Common myeloid progenitor, CD34-positive (primary cell): Measurements from ENCODE around the gene SNORC.
"Not testable (repeated sequence)": the region's sequence is repeated elsewhere in the genome, so short reads cannot be mapped to it uniquely, and the experiment has no call there.

ENCODE experiments used
- CTCF ChIA-PET: fragments of 350-600 bp; sonication (Branson Sonifier 250); formaldehyde crosslinking; loops from one replicate; lab custom pipeline; 2021; ENCODE audit warnings: antibody characterized with exemption; lab: Charles Lee
- POLR2A ChIA-PET: fragments of 350-600 bp; sonication (Branson Sonifier 250); formaldehyde crosslinking; loops from one replicate; lab custom pipeline; 2021; ENCODE audit warnings: antibody characterized with exemption; lab: Charles Lee
- DNase-seq, 3 donors: peaks; one replicate each; pipeline versions ENCODE4 v3.0.0 to v3.0.0-alpha.2; 2013
- H3K27ac ChIP-seq, 2 experiments: 1 replicate in 1 of 2; 2 replicates in 1 of 2; pipeline ENCODE4 v1.7.0; 2013; ENCODE audit warnings: inconsistent platforms in 2 of 2, low read length in 2 of 2, mild to moderate bottlenecking in 2 of 2, low read depth in 1 of 2, moderate library complexity in 1 of 2; ENCODE audit not compliant: severe bottlenecking in 2 of 2, insufficient read depth in 1 of 2, poor library complexity in 1 of 2
- H3K27me3 ChIP-seq, 5 experiments: replicated peaks in 2 of 5; 1 replicate in 3 of 5; 2 replicates in 2 of 5; pipeline versions ENCODE4 v1.6.1 to v1.7.0; 2013; ENCODE audit warnings: low read length in 4 of 5, mild to moderate bottlenecking in 2 of 5, moderate library complexity in 2 of 5, inconsistent platforms in 1 of 5; ENCODE audit not compliant: insufficient read depth in 5 of 5, control insufficient read depth in 4 of 5
- H3K36me3 ChIP-seq, 4 experiments: 1 replicate in 2 of 4; 2 replicates in 2 of 4; pipeline versions ENCODE4 v1.6.1 to v1.7.0; 2013; ENCODE audit warnings: low read length in 3 of 4, control low read depth in 1 of 4, mild to moderate bottlenecking in 1 of 4; ENCODE audit not compliant: control insufficient read depth in 4 of 4, insufficient read depth in 4 of 4
- H3K4me1 ChIP-seq, 4 experiments: 1 replicate in 3 of 4; 2 replicates in 1 of 4; pipeline versions ENCODE4 v1.6.1 to v1.7.1; 2013; ENCODE audit warnings: low read length in 3 of 4, mild to moderate bottlenecking in 3 of 4, control low read depth in 1 of 4, inconsistent platforms in 1 of 4, moderate library complexity in 1 of 4; ENCODE audit not compliant: control insufficient read depth in 4 of 4, insufficient read depth in 4 of 4; ENCODE audit errors: control extremely low read depth in 1 of 4
- H3K4me3 ChIP-seq, 7 experiments: 1 replicate in 4 of 7; 2 replicates in 3 of 7; pipeline versions ENCODE4 v1.5.1 to v1.7.0; 2013; ENCODE audit warnings: mild to moderate bottlenecking in 7 of 7, low read length in 6 of 7, moderate library complexity in 6 of 7, inconsistent platforms in 2 of 7, low read depth in 2 of 7, control low read depth in 1 of 7; ENCODE audit not compliant: insufficient read depth in 4 of 7, control insufficient read depth in 1 of 7; ENCODE audit errors: extremely low read depth in 1 of 7
- H3K9me3 ChIP-seq, 5 experiments: 1 replicate in 4 of 5; 2 replicates in 1 of 5; pipeline versions ENCODE4 v1.6.1 to v1.7.1; 2013; ENCODE audit warnings: low read length in 4 of 5, mild to moderate bottlenecking in 2 of 5, inconsistent platforms in 1 of 5, low read depth in 1 of 5, moderate library complexity in 1 of 5; ENCODE audit not compliant: control insufficient read depth in 4 of 5, insufficient read depth in 2 of 5; ENCODE audit errors: control extremely low read depth in 1 of 5
- WGBS: methylation state at CpG from one replicate; pipeline ENCODE4 v1.1.5; 2013; ENCODE audit not compliant: insufficient coverage; 5-methylcytosine and 5-hydroxymethylcytosine counted together

Gene SNORC

DNA sequence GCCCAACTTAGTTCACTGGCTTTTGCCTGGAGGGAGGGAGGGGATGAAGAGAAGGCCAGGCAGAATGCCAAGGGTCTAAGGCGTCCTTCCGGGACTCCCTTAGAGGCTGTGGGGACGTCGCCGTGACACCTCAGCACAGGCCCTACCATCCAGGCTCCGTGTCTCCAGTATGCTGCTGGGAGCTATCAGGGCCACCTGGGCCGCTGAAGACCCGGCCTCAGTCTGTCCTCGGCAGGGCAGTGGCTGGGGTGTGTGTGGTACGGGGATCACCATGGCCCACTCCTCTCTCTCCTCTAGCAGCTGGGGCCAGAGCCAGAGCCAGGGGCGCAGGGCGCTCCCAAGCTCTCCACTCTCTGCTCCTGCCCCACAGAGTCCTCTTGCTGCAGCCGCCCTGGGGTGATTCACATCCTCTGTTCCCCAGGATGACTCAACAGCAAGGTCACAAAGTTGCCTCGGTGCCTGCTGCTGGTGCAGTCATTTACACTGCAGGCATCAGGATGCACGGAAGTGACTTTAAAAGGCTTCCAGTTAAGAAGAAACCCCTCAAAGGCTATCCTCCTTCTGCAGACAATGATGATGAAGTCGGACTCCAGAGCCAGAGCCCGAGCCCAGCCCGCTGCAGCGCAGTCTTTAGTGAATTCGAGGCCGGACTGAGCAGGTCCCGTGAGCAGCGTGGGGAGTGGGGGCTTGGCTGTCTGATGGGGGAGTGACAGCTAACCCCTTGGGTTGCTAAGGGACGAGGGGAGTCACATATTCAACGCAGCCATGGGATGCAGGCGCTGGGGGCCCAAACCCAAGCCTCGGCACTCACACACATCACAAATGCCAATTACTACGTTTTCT, 31.9 kb downstream of the SNORC start:
- Histone ChIP-seq H3K36me3 (no peaks in the 10 kb centered on the region), H3K27me3 (no peaks in the 10 kb centered on the region), H3K4me1 (peaks cover 0 to 6% (median 2%) of the 10 kb centered on the region in 4 experiments), H3K9me3 (no peaks in the 10 kb centered on the region), H3K4me3 (no peak overlapping the region), H3K27ac (no peak overlapping the region)
- ChIA-PET CTCF (no interaction called here), POLR2A (no interaction called here)
- WGBS, result 90% methylated on average over 23 of the region's 28 CpGs
- peak in 1 of 3 donors; percentile 23 for DNase-seq

DNA sequence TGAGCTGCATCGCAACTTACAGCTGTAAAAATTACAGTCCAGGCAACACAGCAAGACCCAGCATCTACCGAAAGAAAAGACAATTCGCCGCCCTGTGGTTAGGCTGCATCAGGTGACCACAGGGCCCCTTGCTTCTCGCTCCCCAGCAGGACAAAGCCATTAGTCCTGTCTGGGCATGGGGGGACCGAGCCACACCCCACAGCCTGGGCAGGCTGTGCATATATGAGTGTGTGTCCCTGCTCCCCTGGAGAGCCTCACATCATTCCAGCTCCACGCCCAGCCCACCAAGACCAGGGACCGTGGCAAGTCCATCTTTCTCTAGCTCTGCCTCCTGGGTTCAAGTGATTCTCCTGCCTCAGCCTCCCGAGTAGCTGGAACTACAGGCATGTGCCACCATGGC, 33.9 kb downstream of the SNORC start:
- Histone ChIP-seq H3K4me3 (no peak overlapping the region), H3K27ac (no peak overlapping the region), H3K27me3 (peaks cover 0 to 2% (median 0%) of the 10 kb centered on the region in 5 experiments), H3K9me3 (no peaks in the 10 kb centered on the region), H3K36me3 (no peaks in the 10 kb centered on the region), H3K4me1 (peaks cover 0 to 6% (median 2%) of the 10 kb centered on the region in 4 experiments)
- WGBS, result 96% methylated on average over 8 of the region's 9 CpGs
- no peak for DNase-seq
- CTCF ChIA-PET, result no interaction called here
- POLR2A ChIA-PET, result no interaction called here

DNA sequence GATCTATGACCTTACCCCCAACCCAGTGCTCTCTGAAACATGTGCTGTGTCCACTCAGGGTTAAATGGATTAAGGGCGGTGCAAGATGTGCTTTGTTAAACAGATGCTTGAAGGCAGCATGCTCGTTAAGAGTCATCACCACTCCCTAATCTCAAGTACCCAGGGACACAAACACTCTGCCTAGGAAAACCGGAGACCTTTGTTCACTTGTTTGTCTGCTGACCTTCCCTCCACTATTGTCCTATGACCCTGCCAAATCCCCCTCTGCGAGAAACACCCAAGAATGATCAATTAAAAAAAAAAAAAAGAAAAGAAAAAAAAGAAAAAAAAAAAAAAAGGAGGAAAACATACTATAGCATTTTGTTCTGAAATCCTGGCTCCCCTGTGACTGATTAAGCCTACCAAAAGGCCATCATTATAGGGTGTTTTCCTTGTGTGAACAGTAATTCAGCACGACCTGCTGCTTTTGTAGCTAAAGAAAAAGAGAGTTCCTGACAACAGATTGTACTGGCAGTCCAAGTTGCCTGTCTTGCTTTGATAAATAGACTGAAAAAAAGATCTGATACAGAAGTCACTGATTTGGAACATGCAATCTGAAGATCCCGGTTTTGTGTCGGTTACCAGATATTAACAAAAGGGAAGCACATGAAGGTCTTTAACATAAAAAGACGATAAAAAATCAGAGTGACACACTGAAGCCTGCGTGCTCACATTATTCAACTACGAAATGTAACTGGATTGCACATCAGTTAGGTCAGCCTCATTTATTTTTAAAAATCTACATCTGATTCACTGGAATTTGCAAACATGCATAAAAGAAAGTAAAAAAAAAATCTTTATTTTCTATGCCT, 37.0 kb downstream of the SNORC start:
- CTCF ChIA-PET, POLR2A ChIA-PET: not testable (repeated sequence)
- WGBS, result 91% methylated on average over 6 of the region's 10 CpGs

DNA sequence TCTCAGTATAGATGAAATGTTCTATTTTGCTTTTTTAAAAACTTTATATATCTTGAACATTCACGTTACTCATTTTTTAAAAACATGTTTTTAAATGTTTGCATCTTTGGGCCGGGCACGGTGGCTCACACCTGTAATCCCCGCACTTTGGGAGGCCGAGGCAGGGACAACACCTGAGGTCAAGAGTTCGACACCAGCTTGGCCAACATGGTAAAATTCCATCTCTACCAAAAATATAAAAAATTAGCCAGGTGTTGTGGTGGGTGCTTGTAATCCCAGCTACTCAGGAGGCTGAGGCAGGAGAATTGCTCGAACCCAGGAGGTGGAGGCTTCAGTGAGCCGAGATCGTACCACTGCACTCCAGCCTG, 37.6 kb downstream of the SNORC start:
- CTCF ChIA-PET, result not testable (repeated sequence)
- no CpG with 5 or more reads among the region's 9 CpGs for WGBS

More for the DNA sequence above, 37.0 kb downstream of the SNORC start:
- not testable (repeated sequence) for H3K36me3 ChIP-seq, H3K4me1 ChIP-seq, H3K9me3 ChIP-seq, H3K27ac ChIP-seq, DNase-seq, H3K27me3 ChIP-seq, H3K4me3 ChIP-seq

DNA sequence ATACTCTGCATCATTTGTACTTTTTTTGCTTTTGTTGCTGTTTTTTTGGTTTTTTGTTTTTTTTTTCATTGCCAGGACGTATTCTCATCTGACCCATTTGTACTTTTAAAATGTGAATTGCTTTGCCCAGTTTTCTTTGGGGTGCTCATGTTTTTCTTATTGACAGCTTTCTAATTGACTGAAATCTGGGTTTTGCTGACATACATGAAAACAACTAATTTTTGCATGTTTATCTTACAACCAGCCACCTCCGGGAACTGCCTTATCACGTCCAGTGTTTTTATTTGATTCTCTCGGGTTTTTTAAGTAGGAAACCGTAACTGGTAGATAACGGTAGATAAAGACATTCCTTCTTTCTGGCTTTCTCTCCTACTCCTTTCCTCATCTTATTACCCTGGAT, 38.6 kb downstream of the SNORC start:
- Histone ChIP-seq H3K36me3 (no peaks in the 10 kb centered on the region), H3K4me3 (no peak overlapping the region), H3K9me3 (peaks cover 0 to 9% (median 4%) of the 10 kb centered on the region in 5 experiments), H3K4me1 (no peaks in the 10 kb centered on the region), H3K27ac (no peak overlapping the region), H3K27me3 (peaks cover 0 to 3% (median 2%) of the 10 kb centered on the region in 5 experiments)
- 86% methylated on average over 5 of the region's 6 CpGs for WGBS
- ChIA-PET POLR2A (no interaction called here), CTCF (no interaction called here)
- DNase-seq, result no peak

More for the DNA sequence above, 37.6 kb downstream of the SNORC start:
- H3K4me3 ChIP-seq, H3K27ac ChIP-seq, H3K27me3 ChIP-seq, H3K36me3 ChIP-seq, H3K4me1 ChIP-seq, POLR2A ChIA-PET, DNase-seq, H3K9me3 ChIP-seq: not testable (repeated sequence)

DNA sequence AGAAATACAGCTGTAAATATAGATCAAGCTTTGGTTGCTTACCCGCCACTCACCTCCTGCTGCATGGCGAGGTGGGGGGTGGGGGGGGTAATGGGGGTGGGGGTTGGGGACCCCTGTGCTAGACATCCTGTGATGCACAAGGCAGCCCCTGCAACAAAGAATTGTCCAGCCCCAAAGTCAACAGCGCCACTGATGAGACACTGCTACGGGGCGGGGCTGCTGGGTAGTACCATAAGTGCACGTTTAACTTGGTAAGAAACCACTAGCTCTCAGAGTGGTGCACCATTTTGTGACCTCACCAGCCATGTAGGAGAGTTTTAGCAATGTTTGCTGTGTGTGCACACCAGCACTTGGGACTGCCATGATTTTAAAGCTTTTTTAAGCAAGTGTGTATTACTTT, 40.3 kb downstream of the SNORC start:
- 97% methylated on average over 4 of the region's 6 CpGs for WGBS
- Histone ChIP-seq H3K27ac (no peak overlapping the region), H3K4me1 (no peaks in the 10 kb centered on the region), H3K4me3 (no peak overlapping the region), H3K36me3 (no peaks in the 10 kb centered on the region), H3K27me3 (peaks cover 0 to 5% (median 2%) of the 10 kb centered on the region in 5 experiments), H3K9me3 (peaks cover 0 to 9% (median 4%) of the 10 kb centered on the region in 5 experiments)
- no peak for DNase-seq
- POLR2A ChIA-PET, result no interaction called here
- CTCF ChIA-PET, result no interaction called here
